Neural cell (in vitro differentiated cells): ENCODE results near the gene RGS4.

Experiments used
- CTCF ChIP-seq: fragments of 450-650 bp; IDR thresholded peaks from 2 replicates; pipeline ENCODE4 v1.5.1; 2014; ENCODE audit warnings: antibody characterized with exemption, mild to moderate bottlenecking, moderate library complexity; ENCODE audit not compliant: poor library complexity, severe bottlenecking
- POLR2AphosphoS5 ChIP-seq: IDR thresholded peaks from 2 replicates; pipeline ENCODE4 v1.6.1; 2012
- RAD21 ChIP-seq: fragments of 450-650 bp; conservative IDR thresholded peaks from 2 replicates; pipeline ENCODE4 v1.6.1; 2014; ENCODE audit warnings: antibody characterized with exemption, mild to moderate bottlenecking, moderate library complexity
- REST ChIP-seq: IDR thresholded peaks from 2 replicates; pipeline ENCODE4 v1.6.1; 2012; ENCODE audit warnings: borderline replicate concordance

- TF ChIP-seq CTCF = no peak
- TF ChIP-seq RAD21 = no peak
- TF ChIP-seq POLR2AphosphoS5 = no peak
- no peak for TF ChIP-seq REST
These were observed 4.8 kb downstream of the RGS4 start for GRCh38 chr1:163074004-163074403.
